Vagina (tissue), 2 donors: Measurements from ENCODE around the gene CYP4F3.

Source experiments
- POLR2A ChIP-seq, 2 donors: fragments of 450-650 bp; IDR thresholded peaks; one replicate each; pipeline ENCODE4 v1.6.1; 2017; ENCODE audit warnings: antibody characterized with exemption in 2 of 2, mild to moderate bottlenecking in 2 of 2, moderate library complexity in 2 of 2
- POLR2AphosphoS5 ChIP-seq, 2 donors: sonication (generic); formaldehyde crosslinking; IDR thresholded peaks; one replicate each; pipeline ENCODE4 v1.9.0; 2017; ENCODE audit warnings: antibody characterized with exemption in 2 of 2, mild to moderate bottlenecking in 2 of 2, low read depth in 1 of 2; ENCODE audit not compliant: insufficient read depth in 1 of 2
- TF ChIP-seq, protein P1 (sequence below), 3 experiments: fragments of 450-650 bp in 2 of 3; fragments of 200-600 bp in 1 of 3; sonication (generic) in 1 of 3; IDR thresholded peaks; one replicate each; pipeline ENCODE4 v1.5.1; 2017 to 2019; ENCODE audit warnings: antibody characterized with exemption in 3 of 3, mild to moderate bottlenecking in 2 of 3, moderate library complexity in 2 of 3

DNA sequence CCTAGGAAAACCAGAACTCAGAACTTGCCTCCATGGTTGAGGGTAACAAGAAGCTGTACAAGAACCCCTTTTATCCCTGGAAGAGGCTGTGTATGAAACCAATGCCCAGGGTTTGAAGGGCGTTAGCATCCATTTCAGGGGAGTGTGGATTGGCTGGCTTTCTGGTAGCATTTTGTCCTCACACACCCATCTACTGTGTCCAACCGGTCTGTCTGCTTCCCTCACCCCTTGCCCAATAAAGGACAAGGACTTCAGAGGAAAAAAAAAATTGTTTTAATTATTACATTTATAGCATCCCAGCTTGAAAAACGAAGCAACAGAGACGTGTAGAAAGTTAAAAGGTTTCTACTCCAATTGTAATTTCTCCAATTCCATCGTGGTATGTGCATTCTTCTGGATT lies 28.4 kb upstream of the CYP4F3 start:
- TF ChIP-seq, protein P1, sequence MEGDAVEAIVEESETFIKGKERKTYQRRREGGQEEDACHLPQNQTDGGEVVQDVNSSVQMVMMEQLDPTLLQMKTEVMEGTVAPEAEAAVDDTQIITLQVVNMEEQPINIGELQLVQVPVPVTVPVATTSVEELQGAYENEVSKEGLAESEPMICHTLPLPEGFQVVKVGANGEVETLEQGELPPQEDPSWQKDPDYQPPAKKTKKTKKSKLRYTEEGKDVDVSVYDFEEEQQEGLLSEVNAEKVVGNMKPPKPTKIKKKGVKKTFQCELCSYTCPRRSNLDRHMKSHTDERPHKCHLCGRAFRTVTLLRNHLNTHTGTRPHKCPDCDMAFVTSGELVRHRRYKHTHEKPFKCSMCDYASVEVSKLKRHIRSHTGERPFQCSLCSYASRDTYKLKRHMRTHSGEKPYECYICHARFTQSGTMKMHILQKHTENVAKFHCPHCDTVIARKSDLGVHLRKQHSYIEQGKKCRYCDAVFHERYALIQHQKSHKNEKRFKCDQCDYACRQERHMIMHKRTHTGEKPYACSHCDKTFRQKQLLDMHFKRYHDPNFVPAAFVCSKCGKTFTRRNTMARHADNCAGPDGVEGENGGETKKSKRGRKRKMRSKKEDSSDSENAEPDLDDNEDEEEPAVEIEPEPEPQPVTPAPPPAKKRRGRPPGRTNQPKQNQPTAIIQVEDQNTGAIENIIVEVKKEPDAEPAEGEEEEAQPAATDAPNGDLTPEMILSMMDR (IDR thresholded peaks at IDR 0.05), result no peak
- TF ChIP-seq POLR2A (IDR thresholded peaks at IDR 0.05) (no peak), POLR2AphosphoS5 (IDR thresholded peaks at IDR 0.05; ENCODE audit: insufficient read depth in 1 of 2, low read depth in 1 of 2) (no peak)
